Vagina (tissue), 2 donors: ENCODE measurements around the gene ISOC2. TPM values are rescaled to one million over a fixed set of nuclear protein-coding genes. Genes with fewer than 3 reads are reported as not detected.
A peak's percentile ranks its signal among the peaks of the same experiment; 100 is the strongest.

Experiments used
- DNase-seq, 2 donors: peaks; one replicate each; pipeline ENCODE4 v3.0.0-alpha.2; 2017; ENCODE audit errors: extremely low spot score in 2 of 2
- H3K27ac ChIP-seq: fragments of 200-600 bp; sonication (generic); one replicate; pipeline ENCODE4 v1.5.1; 2019
- H3K27me3 ChIP-seq: fragments of 200-600 bp; sonication (generic); one replicate; pipeline ENCODE4 v1.5.1; 2019
- H3K36me3 ChIP-seq, 2 donors: fragments of 200-600 bp; sonication (generic); one replicate each; pipeline ENCODE4 v1.5.1; 2017 to 2019
- H3K4me1 ChIP-seq: fragments of 200-600 bp; sonication (generic); one replicate; pipeline ENCODE4 v1.5.1; 2019
- H3K4me3 ChIP-seq, 2 donors: fragments of 200-600 bp; sonication (generic); 1 replicate in 1 of 2; 2 replicates in 1 of 2; pipeline ENCODE4 v1.5.1; 2016 to 2019
- H3K9me3 ChIP-seq: fragments of 200-600 bp; sonication (generic); one replicate; pipeline ENCODE4 v1.5.1; 2019
- CTCF ChIP-seq, 3 experiments: fragments of 450-650 bp in 2 of 3; fragments of 200-600 bp in 1 of 3; sonication (generic) in 1 of 3; IDR thresholded peaks; one replicate each; pipeline ENCODE4 v1.5.1; 2017 to 2019; ENCODE audit warnings: antibody characterized with exemption in 3 of 3, mild to moderate bottlenecking in 2 of 3, moderate library complexity in 2 of 3
- POLR2A ChIP-seq, 2 donors: fragments of 450-650 bp; IDR thresholded peaks; one replicate each; pipeline ENCODE4 v1.6.1; 2017; ENCODE audit warnings: antibody characterized with exemption in 2 of 2, mild to moderate bottlenecking in 2 of 2, moderate library complexity in 2 of 2
- POLR2AphosphoS5 ChIP-seq, 2 donors: sonication (generic); formaldehyde crosslinking; IDR thresholded peaks; one replicate each; pipeline ENCODE4 v1.9.0; 2017; ENCODE audit warnings: antibody characterized with exemption in 2 of 2, mild to moderate bottlenecking in 2 of 2, low read depth in 1 of 2; ENCODE audit not compliant: insufficient read depth in 1 of 2
- intact Hi-C: fragments of 100-400 bp; cut with DNase I; formaldehyde crosslinking; loops from one replicate; pipeline ENCODE4 v1.15.1; 2023
- total RNA-seq: library from RNA; depleted of rRNA; stranded (reverse); fragments of >200 nt; gene quantifications from one replicate; pipeline ENCODE4 v1.2.3, GENCODE V29; 2016

ISOC2 gene
- total RNA-seq, 1 donor from 2014 or later = 61.4 TPM

- Histone ChIP-seq H3K9me3 (no peaks in the 10 kb centered on the region), H3K27ac (peak overlapping the region; percentile 80), H3K36me3 (peaks cover 0 to 5% of the 10 kb centered on the region in 2 donors), H3K27me3 (no peaks in the 10 kb centered on the region), H3K4me1 (peaks cover 29% of the 10 kb centered on the region), H3K4me3 (peak overlapping the region; percentile 60 to 91)
- intact Hi-C loops = no loop called here
- TF ChIP-seq CTCF (IDR thresholded peaks at IDR 0.05) (no peak), POLR2A (IDR thresholded peaks at IDR 0.05) (no peak), POLR2AphosphoS5 (IDR thresholded peaks at IDR 0.05; ENCODE audit: insufficient read depth in 1 of 2, low read depth in 1 of 2) (no peak)
- DNase-seq = no peak
Measured at GRCh38 chr19:55459950-55460657, 1.3 kb downstream of the ISOC2 start.

- TF ChIP-seq POLR2A (IDR thresholded peaks at IDR 0.05) (no peak), CTCF (IDR thresholded peaks at IDR 0.05) (no peak), POLR2AphosphoS5 (IDR thresholded peaks at IDR 0.05; ENCODE audit: insufficient read depth in 1 of 2, low read depth in 1 of 2) (no peak)
- Histone ChIP-seq H3K36me3 (peaks cover 0 to 5% of the 10 kb centered on the region in 2 donors), H3K4me3 (no peak overlapping the region), H3K4me1 (peaks cover 29% of the 10 kb centered on the region), H3K27me3 (no peaks in the 10 kb centered on the region), H3K27ac (peak overlapping the region; percentile 80), H3K9me3 (no peaks in the 10 kb centered on the region)
- intact Hi-C loops = no loop called here
- DNase-seq = no peak
Measured at GRCh38 chr19:55459551-55459949, 1.9 kb downstream of the ISOC2 start.

- no peak overlapping the region for H3K4me3 ChIP-seq
- DNase-seq = no peak
- intact Hi-C loops = no loop called here
- peaks cover 0 to 5% of the 10 kb centered on the region in 2 donors for H3K36me3 ChIP-seq
- no peak overlapping the region for H3K27ac ChIP-seq
- peaks cover 30% of the 10 kb centered on the region for H3K4me1 ChIP-seq
- H3K27me3 ChIP-seq = no peaks in the 10 kb centered on the region
- TF ChIP-seq POLR2A (IDR thresholded peaks at IDR 0.05) (no peak), POLR2AphosphoS5 (IDR thresholded peaks at IDR 0.05; ENCODE audit: insufficient read depth in 1 of 2, low read depth in 1 of 2) (no peak), CTCF (IDR thresholded peaks at IDR 0.05) (no peak)
- H3K9me3 ChIP-seq = no peaks in the 10 kb centered on the region
Measured at GRCh38 chr19:55457683-55458457, 3.6 kb downstream of the ISOC2 start.

- H3K36me3 ChIP-seq = peaks cover 0 to 5% of the 10 kb centered on the region in 2 donors
- no peak for DNase-seq
- no peak overlapping the region for H3K27ac ChIP-seq
- H3K4me3 ChIP-seq = no peak overlapping the region
- no peak for TF ChIP-seq POLR2A (IDR thresholded peaks at IDR 0.05)
- no peak for TF ChIP-seq POLR2AphosphoS5 (IDR thresholded peaks at IDR 0.05; ENCODE audit: insufficient read depth in 1 of 2, low read depth in 1 of 2)
- no peak for TF ChIP-seq CTCF (IDR thresholded peaks at IDR 0.05)
- H3K4me1 ChIP-seq = peaks cover 37% of the 10 kb centered on the region
- no peaks in the 10 kb centered on the region for H3K9me3 ChIP-seq
- intact Hi-C loops = no loop called here
- H3K27me3 ChIP-seq = peaks cover 11% of the 10 kb centered on the region
Measured at GRCh38 chr19:55456347-55456746, 5.1 kb downstream of the ISOC2 start.
